ENCODE results near the gene POLN. TPM values are rescaled to one million over a fixed set of nuclear protein-coding genes. Genes with fewer than 3 reads are reported as not detected.

Gene POLN
- total RNA-seq, 4 donors from 2014 or later, result 0.27 to 2.6 (median 1.4) TPM

DNA sequence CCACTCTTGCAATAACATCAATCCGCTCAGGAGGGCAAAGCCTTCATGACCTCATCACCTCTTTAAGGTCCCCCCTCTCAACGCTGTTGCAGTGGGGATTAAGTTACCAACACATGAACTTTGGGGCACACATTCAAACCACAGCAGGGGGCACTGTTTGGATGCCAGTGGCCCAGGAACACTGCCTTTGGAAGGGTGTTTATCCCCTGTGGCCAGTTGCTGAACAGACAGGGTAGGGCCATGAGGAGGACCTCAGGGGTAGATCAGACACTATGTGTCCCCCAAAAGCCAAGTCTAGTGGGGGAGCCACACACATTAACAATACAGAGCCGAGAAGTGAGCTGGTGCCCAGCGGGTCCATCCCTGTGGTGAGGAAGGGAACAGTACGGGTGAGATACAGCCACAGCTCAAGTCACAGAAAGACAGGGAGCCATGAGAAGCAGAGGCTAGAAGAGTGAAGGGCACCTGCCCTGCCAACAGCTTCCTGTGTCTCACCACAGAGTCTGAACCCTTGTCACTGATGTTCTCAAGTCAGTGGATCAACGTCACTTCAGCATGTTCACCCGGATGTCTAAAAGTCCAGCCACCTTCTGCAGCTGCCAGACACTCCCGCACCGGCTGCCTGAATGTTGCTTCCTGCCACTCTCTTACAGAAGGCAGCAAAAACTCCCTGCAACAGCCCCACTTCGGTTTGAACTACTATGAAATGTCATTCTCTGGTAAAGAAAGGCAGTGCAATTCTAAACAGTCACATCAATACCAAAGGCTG lies 39.8 kb upstream of the POLN start:
- TF ChIP-seq POLR2AphosphoS5 (IDR thresholded peaks at IDR 0.05) (peak in 1 of 3 donors; percentile 38), POLR2A (IDR thresholded peaks at IDR 0.05) (no peak), EP300 (IDR thresholded peaks at IDR 0.05; ENCODE audit: low read depth) (no peak)
- TF ChIP-seq, protein P1, sequence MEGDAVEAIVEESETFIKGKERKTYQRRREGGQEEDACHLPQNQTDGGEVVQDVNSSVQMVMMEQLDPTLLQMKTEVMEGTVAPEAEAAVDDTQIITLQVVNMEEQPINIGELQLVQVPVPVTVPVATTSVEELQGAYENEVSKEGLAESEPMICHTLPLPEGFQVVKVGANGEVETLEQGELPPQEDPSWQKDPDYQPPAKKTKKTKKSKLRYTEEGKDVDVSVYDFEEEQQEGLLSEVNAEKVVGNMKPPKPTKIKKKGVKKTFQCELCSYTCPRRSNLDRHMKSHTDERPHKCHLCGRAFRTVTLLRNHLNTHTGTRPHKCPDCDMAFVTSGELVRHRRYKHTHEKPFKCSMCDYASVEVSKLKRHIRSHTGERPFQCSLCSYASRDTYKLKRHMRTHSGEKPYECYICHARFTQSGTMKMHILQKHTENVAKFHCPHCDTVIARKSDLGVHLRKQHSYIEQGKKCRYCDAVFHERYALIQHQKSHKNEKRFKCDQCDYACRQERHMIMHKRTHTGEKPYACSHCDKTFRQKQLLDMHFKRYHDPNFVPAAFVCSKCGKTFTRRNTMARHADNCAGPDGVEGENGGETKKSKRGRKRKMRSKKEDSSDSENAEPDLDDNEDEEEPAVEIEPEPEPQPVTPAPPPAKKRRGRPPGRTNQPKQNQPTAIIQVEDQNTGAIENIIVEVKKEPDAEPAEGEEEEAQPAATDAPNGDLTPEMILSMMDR (IDR thresholded peaks at IDR 0.05), result peak in 2 of 5 experiments; percentile 36 to 41
- H3K27me3 ChIP-seq, result no peaks in the 10 kb centered on the region
- H3K4me3 ChIP-seq, result no peak overlapping the region
- peak; percentile 63 for DNase-seq
- peak overlapping the region in 2 of 4 donors; percentile 10 to 51 for H3K27ac ChIP-seq
- in situ Hi-C loops (cut with MboI; ENCODE audit: low pct_ligation_motif_present in 1 of 4, low pct_unique_long_range_greater_than_20kb in 1 of 4, low sequenced_read_pairs in 3 of 4) (no loop called here), intact Hi-C loops (cut with DNase I; ENCODE audit: low total_unique reads) (no loop called here)
- no peaks in the 10 kb centered on the region for H3K9me3 ChIP-seq
- H3K4me1 ChIP-seq, result no peaks in the 10 kb centered on the region
- H3K36me3 ChIP-seq, result no peaks in the 10 kb centered on the region
- 60 to 71% methylated on average over 3 to 10 of the region's 10 CpGs for whole genome bisulfite sequencing, 2 donors (ENCODE audit: low coverage in 1 of 2)

GRCh38 chr4:2280531-2281300 lies 38.8 kb upstream of the POLN start:
- intact Hi-C loops (cut with DNase I; ENCODE audit: low total_unique reads), result no loop called here
- Histone ChIP-seq H3K27ac (peak overlapping the region in 1 of 4 donors; percentile 10), H3K9me3 (no peaks in the 10 kb centered on the region), H3K27me3 (no peaks in the 10 kb centered on the region), H3K4me3 (no peak overlapping the region), H3K4me1 (no peaks in the 10 kb centered on the region), H3K36me3 (no peaks in the 10 kb centered on the region)
- DNase-seq, result no peak
- WGBS, 2 donors (ENCODE audit: low coverage in 1 of 2), result 64 to 77% methylated on average over 2 to 13 of the region's 13 CpGs
- TF ChIP-seq EP300 (IDR thresholded peaks at IDR 0.05; ENCODE audit: low read depth), result no peak
- TF ChIP-seq, protein P1 (IDR thresholded peaks at IDR 0.05), result peak in 2 of 5 experiments; percentile 17
- in situ Hi-C loops (cut with MboI; ENCODE audit: low pct_ligation_motif_present in 1 of 4, low pct_unique_long_range_greater_than_20kb in 1 of 4, low sequenced_read_pairs in 3 of 4), result no loop called here

GRCh38 chr4:2277956-2278355 lies 36.0 kb upstream of the POLN start:
- no peaks in the 10 kb centered on the region for H3K36me3 ChIP-seq
- in situ Hi-C loops (cut with MboI; ENCODE audit: low pct_ligation_motif_present in 1 of 4, low pct_unique_long_range_greater_than_20kb in 1 of 4, low sequenced_read_pairs in 3 of 4) (loop anchor here in 1 of 4 donors (10.0 kb wide), 1 partner anchor 53 kb away; no protein-coding TSS in a partner anchor), intact Hi-C loops (cut with DNase I; ENCODE audit: low total_unique reads) (loop anchor here (5.0 kb wide), 1 partner anchor 54 kb away; no protein-coding TSS in a partner anchor)
- TF ChIP-seq, protein P1 (IDR thresholded peaks at IDR 0.05), result no peak
- no peak for TF ChIP-seq POLR2AphosphoS5 (IDR thresholded peaks at IDR 0.05)
- TF ChIP-seq POLR2A (IDR thresholded peaks at IDR 0.05), result no peak
- no peak for TF ChIP-seq EP300 (IDR thresholded peaks at IDR 0.05; ENCODE audit: low read depth)
- WGBS, 2 donors (ENCODE audit: low coverage in 1 of 2), result 94 to 99% methylated on average over 7 to 9 of the region's 9 CpGs
- H3K4me1 ChIP-seq, result no peaks in the 10 kb centered on the region
- no peak overlapping the region for H3K4me3 ChIP-seq
- H3K27me3 ChIP-seq, result no peaks in the 10 kb centered on the region
- no peaks in the 10 kb centered on the region for H3K9me3 ChIP-seq
- no peak overlapping the region for H3K27ac ChIP-seq
- DNase-seq, result no peak

All from transverse colon (tissue), 4 donors.